GM23338 (cell line): ENCODE results near the gene XPR1. TPM values are rescaled to one million over a fixed set of nuclear protein-coding genes. Genes with fewer than 3 reads are reported as not detected.

Experiments
- ATAC-seq: fragments of 200-7000 bp; cut with Tn5 transposase; 3 replicates; pipeline ENCODE4 v1.9.1; 2020
- DNase-seq: peaks from one replicate; pipeline ENCODE4 v3.0.0-alpha.2; 2015; ENCODE audit warnings: low spot score
- H2AFZ ChIP-seq: fragments of 200-600 bp; sonication (generic); 2 replicates; pipeline ENCODE4 v1.8.0; 2016; ENCODE audit warnings: antibody characterized with exemption, mild to moderate bottlenecking, moderate library complexity
- H3F3A ChIP-seq: fragments of 200-600 bp; sonication (generic); replicated peaks from 2 replicates; pipeline ENCODE4 v1.8.0; 2017; ENCODE audit warnings: antibody characterized with exemption, mixed run types, low read depth
- H3K27ac ChIP-seq: fragments of 200-600 bp; sonication (generic); 2 replicates; pipeline ENCODE4 v1.6.1; 2016; ENCODE audit warnings: low read depth
- H3K27me3 ChIP-seq: fragments of 200-600 bp; sonication (generic); 2 replicates; pipeline ENCODE4 v1.8.0; 2016; ENCODE audit warnings: mild to moderate bottlenecking, mixed run types, moderate library complexity; ENCODE audit not compliant: insufficient read depth
- H3K36me3 ChIP-seq: fragments of 200-600 bp; sonication (generic); 2 replicates; pipeline ENCODE4 v1.8.0; 2016; ENCODE audit warnings: mild to moderate bottlenecking; ENCODE audit not compliant: insufficient read depth
- H3K4me1 ChIP-seq: fragments of 200-600 bp; sonication (generic); 2 replicates; pipeline ENCODE4 v1.8.0; 2016; ENCODE audit warnings: mild to moderate bottlenecking, moderate library complexity; ENCODE audit not compliant: insufficient read depth
- H3K4me2 ChIP-seq: fragments of 200-600 bp; sonication (generic); 2 replicates; pipeline ENCODE4 v1.7.1; 2017; ENCODE audit warnings: mixed run types
- H3K4me3 ChIP-seq: fragments of 200-600 bp; sonication (generic); 2 replicates; pipeline ENCODE4 v1.6.1; 2016; ENCODE audit warnings: mixed run types
- H3K79me2 ChIP-seq: fragments of 200-600 bp; sonication (generic); replicated peaks from 2 replicates; pipeline ENCODE4 v1.8.0; 2017; ENCODE audit warnings: mild to moderate bottlenecking; ENCODE audit not compliant: insufficient read depth
- H3K9me2 ChIP-seq: fragments of 200-600 bp; sonication (generic); 2 replicates; pipeline ENCODE4 v1.8.0; 2017; ENCODE audit not compliant: insufficient read depth
- H4K20me1 ChIP-seq: fragments of 200-600 bp; sonication (generic); replicated peaks from 2 replicates; pipeline ENCODE4 v1.8.0; 2017; ENCODE audit warnings: mild to moderate bottlenecking; ENCODE audit not compliant: insufficient read depth
- H3K27ac Mint-ChIP-seq: 2 replicates; pipeline ENCODE4 v1.8.0; 2020; ENCODE audit warnings: inconsistent platforms, mild to moderate bottlenecking, moderate library complexity, mixed read lengths
- H3K27me3 Mint-ChIP-seq: 3 replicates; pipeline ENCODE4 v1.8.0; 2022; ENCODE audit warnings: low read depth, mild to moderate bottlenecking, moderate library complexity, mixed read lengths, inconsistent platforms; ENCODE audit not compliant: insufficient read depth, poor library complexity
- H3K36me3 Mint-ChIP-seq: 3 replicates; pipeline ENCODE4 v1.8.0; 2021; ENCODE audit warnings: low read depth, mild to moderate bottlenecking, inconsistent platforms, moderate library complexity, mixed read lengths
- H3K4me1 Mint-ChIP-seq: 3 replicates; pipeline ENCODE4 v1.8.0; 2020; ENCODE audit warnings: mild to moderate bottlenecking, inconsistent platforms, mixed read lengths
- H3K4me3 Mint-ChIP-seq: 3 replicates; pipeline ENCODE4 v1.8.0; 2021; ENCODE audit warnings: moderate library complexity, mild to moderate bottlenecking, inconsistent platforms, mixed read lengths
- H3K9me3 Mint-ChIP-seq: 3 replicates; pipeline ENCODE4 v1.8.0; 2020; ENCODE audit warnings: moderate library complexity, mild to moderate bottlenecking, inconsistent platforms, mixed read lengths
- CREB1 ChIP-seq: fragments of 250-450 bp; sonication (Bioruptor Pico); IDR thresholded peaks from 2 replicates; pipeline ENCODE4 v1.5.0; 2020; ENCODE audit warnings: low read depth, mild to moderate bottlenecking, moderate library complexity
- EZH2 ChIP-seq: fragments of 200-600 bp; sonication (generic); IDR thresholded peaks from one replicate; pipeline ENCODE4 v1.8.0; 2017; ENCODE audit warnings: antibody characterized with exemption, mild to moderate bottlenecking, low read depth; ENCODE audit not compliant: unreplicated experiment
- EZH2phosphoT487 ChIP-seq: fragments of 200-600 bp; sonication (generic); IDR thresholded peaks from one replicate; pipeline ENCODE4 v1.8.1; 2018; ENCODE audit warnings: antibody characterized with exemption; ENCODE audit not compliant: unreplicated experiment
- JUNB ChIP-seq: IDR thresholded peaks from one replicate; pipeline ENCODE4 v1.6.1; 2016; ENCODE audit warnings: antibody characterized with exemption; ENCODE audit not compliant: unreplicated experiment
- NANOG ChIP-seq: IDR thresholded peaks from 2 replicates; pipeline ENCODE4 v1.6.1; 2016; ENCODE audit warnings: antibody characterized with exemption, borderline replicate concordance
- POLR2AphosphoS5 ChIP-seq: IDR thresholded peaks from 2 replicates; pipeline ENCODE4 v1.6.1; 2016; ENCODE audit warnings: antibody characterized with exemption, low read depth
- REST ChIP-seq: IDR thresholded peaks from one replicate; pipeline ENCODE4 v1.6.1; 2018; ENCODE audit warnings: antibody characterized with exemption; ENCODE audit not compliant: unreplicated experiment
- STAT1 ChIP-seq: IDR thresholded peaks from one replicate; pipeline ENCODE4 v1.6.1; 2016; ENCODE audit warnings: antibody characterized with exemption; ENCODE audit not compliant: unreplicated experiment
- ZNF114 ChIP-seq: fragments of 250-450 bp; sonication (Bioruptor Pico); IDR thresholded peaks from 2 replicates; pipeline ENCODE4 v1.5.0; 2020; ENCODE audit warnings: mild to moderate bottlenecking, moderate library complexity
- ZNF331 ChIP-seq: fragments of 250-450 bp; sonication (Bioruptor Pico); IDR thresholded peaks from 2 replicates; pipeline ENCODE4 v1.5.0; 2020; ENCODE audit warnings: low read depth, mild to moderate bottlenecking, moderate library complexity
- polyA plus RNA-seq: library from polyadenylated mRNA; unstranded; fragments of >200 nt; fragmentation: Nextera tagmentation; extraction: Ambion mirVana; gene quantifications from 2 replicates; pipeline ENCODE4 v1.2.1, GENCODE V29; 2016
- total RNA-seq: library from RNA; depleted of rRNA; stranded (reverse); fragments of >200 nt; shearing (Covaris generic); gene quantifications from 2 replicates; pipeline ENCODE4 v1.2.3, GENCODE V29; 2014
- TF ChIP-seq, protein P1 (sequence below): fragments of 250-450 bp; sonication (Bioruptor Pico); IDR thresholded peaks from 2 replicates; pipeline ENCODE4 v1.5.0; 2020; ENCODE audit warnings: mild to moderate bottlenecking, moderate library complexity

Gene XPR1
- total and polyA plus RNA-seq, 2 experiments from 2014 or later = 9.3 to 38.1 TPM

DNA sequence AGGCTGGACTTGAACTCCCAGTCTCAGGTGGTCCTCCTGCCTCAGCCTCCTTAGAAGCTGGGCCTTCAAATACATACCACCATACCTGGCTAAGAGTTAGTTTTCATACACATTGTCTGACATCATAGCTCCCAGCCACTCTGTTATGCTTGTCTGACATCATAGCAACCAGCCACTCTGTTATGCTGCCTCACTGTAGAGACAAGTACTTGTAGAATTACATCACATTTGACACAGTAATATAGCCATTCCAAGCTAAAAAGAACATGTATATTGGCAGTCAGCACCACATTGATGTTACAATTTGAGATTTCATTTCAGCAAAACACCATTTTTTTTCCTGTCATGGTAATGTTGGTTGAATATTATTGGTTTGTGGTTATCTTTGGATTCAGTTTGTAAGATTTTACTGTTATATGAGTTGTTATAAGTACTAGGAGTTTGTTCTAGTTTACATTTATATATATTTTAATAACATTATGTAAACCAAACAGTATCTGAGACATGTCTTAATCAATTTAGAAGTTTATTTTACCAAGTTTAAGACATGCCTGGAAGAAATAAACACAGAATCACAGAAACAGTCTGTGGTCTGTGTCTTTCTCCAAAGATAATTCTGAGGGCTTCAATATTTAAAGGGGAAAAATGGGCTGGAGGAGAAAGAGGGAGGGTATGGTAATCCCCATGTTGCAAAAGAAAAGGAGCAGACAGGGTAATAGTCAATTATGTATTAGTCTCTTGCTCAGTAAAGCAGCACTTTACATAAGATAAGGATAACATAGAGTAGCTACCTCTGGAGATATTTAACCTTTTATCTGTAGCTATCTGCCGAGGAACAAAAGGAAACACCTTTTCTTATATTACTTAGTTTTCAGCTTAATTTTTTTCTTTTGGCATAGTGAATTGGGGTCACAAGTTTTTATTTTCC is 43.0 kb downstream of the XPR1 start:
- H3K4me3 Mint-ChIP-seq = no peak overlapping the region
- Histone ChIP-seq H3K27me3 (no peaks in the 10 kb centered on the region), H3K36me3 (no peaks in the 10 kb centered on the region), H3K9me2 (no peaks in the 10 kb centered on the region), H3F3A (no peaks in the 10 kb centered on the region), H2AFZ (no peak overlapping the region), H4K20me1 (0 out of 2 replicates have a peak, but pooled peaks cover 3% of the 10 kb centered on the region), H3K4me2 (0 out of 2 replicates have a peak overlapping the region, but pooled peaks have one; percentile 2), H3K79me2 (peaks cover 66% of the 10 kb centered on the region), H3K4me1 (peaks cover 14% of the 10 kb centered on the region), H3K4me3 (no peak overlapping the region), H3K27ac (no peak overlapping the region)
- TF ChIP-seq, protein P1, sequence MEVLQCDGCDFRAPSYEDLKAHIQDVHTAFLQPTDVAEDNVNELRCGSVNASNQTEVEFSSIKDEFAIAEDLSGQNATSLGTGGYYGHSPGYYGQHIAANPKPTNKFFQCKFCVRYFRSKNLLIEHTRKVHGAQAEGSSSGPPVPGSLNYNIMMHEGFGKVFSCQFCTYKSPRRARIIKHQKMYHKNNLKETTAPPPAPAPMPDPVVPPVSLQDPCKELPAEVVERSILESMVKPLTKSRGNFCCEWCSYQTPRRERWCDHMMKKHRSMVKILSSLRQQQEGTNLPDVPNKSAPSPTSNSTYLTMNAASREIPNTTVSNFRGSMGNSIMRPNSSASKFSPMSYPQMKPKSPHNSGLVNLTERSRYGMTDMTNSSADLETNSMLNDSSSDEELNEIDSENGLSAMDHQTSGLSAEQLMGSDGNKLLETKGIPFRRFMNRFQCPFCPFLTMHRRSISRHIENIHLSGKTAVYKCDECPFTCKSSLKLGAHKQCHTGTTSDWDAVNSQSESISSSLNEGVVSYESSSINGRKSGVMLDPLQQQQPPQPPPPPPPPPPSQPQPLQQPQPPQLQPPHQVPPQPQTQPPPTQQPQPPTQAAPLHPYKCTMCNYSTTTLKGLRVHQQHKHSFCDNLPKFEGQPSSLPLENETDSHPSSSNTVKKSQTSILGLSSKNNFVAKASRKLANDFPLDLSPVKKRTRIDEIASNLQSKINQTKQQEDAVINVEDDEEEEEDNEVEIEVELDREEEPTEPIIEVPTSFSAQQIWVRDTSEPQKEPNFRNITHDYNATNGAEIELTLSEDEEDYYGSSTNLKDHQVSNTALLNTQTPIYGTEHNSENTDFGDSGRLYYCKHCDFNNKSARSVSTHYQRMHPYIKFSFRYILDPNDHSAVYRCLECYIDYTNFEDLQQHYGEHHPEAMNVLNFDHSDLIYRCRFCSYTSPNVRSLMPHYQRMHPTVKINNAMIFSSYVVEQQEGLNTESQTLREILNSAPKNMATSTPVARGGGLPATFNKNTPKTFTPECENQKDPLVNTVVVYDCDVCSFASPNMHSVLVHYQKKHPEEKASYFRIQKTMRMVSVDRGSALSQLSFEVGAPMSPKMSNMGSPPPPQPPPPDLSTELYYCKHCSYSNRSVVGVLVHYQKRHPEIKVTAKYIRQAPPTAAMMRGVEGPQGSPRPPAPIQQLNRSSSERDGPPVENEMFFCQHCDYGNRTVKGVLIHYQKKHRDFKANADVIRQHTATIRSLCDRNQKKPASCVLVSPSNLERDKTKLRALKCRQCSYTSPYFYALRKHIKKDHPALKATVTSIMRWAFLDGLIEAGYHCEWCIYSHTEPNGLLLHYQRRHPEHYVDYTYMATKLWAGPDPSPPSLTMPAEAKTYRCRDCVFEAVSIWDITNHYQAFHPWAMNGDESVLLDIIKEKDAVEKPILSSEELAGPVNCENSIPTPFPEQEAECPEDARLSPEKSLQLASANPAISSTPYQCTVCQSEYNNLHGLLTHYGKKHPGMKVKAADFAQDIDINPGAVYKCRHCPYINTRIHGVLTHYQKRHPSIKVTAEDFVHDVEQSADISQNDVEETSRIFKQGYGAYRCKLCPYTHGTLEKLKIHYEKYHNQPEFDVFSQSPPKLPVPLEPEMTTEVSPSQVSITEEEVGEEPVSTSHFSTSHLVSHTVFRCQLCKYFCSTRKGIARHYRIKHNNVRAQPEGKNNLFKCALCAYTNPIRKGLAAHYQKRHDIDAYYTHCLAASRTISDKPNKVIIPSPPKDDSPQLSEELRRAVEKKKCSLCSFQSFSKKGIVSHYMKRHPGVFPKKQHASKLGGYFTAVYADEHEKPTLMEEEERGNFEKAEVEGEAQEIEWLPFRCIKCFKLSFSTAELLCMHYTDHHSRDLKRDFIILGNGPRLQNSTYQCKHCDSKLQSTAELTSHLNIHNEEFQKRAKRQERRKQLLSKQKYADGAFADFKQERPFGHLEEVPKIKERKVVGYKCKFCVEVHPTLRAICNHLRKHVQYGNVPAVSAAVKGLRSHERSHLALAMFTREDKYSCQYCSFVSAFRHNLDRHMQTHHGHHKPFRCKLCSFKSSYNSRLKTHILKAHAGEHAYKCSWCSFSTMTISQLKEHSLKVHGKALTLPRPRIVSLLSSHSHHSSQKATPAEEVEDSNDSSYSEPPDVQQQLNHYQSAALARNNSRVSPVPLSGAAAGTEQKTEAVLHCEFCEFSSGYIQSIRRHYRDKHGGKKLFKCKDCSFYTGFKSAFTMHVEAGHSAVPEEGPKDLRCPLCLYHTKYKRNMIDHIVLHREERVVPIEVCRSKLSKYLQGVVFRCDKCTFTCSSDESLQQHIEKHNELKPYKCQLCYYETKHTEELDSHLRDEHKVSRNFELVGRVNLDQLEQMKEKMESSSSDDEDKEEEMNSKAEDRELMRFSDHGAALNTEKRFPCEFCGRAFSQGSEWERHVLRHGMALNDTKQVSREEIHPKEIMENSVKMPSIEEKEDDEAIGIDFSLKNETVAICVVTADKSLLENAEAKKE = no peak
- peaks cover 15% of the 10 kb centered on the region for H3K4me1 Mint-ChIP-seq
- ATAC-seq (no peak; the same call in 2 of the 3 replicates), DNase-seq (no peak)
- peaks cover 4% of the 10 kb centered on the region; the same call in 2 of the 3 replicates for H3K9me3 Mint-ChIP-seq
- 0 out of 2 replicates have a peak overlapping the region, but pooled peaks have one; percentile 3 for H3K27ac Mint-ChIP-seq
- peaks cover 11% of the 10 kb centered on the region; the same call in 2 of the 3 replicates for H3K36me3 Mint-ChIP-seq
- H3K27me3 Mint-ChIP-seq = no peaks in the 10 kb centered on the region

DNA sequence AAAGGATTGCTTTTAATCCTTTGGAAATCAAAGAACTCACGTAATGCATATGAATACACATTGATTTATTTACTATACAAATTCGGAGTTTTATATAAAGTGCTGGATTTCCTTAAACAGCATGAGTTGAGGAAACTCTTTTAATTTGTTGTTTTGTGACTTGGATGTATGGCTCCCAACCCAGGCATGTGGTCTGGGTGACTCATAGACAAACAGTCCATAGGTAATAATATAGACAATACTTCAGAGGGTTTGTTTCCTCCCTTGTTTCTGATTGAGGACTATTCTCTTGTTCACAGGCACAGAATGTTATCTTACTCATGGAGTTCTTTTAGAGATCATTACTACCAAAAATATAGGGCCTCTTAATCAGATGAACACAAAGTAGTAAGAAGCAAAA is 43.8 kb downstream of the XPR1 start:
- Histone ChIP-seq H3F3A (no peaks in the 10 kb centered on the region), H3K36me3 (no peaks in the 10 kb centered on the region), H4K20me1 (0 out of 2 replicates have a peak, but pooled peaks cover 3% of the 10 kb centered on the region), H3K4me1 (peaks cover 14% of the 10 kb centered on the region), H3K9me2 (no peaks in the 10 kb centered on the region), H3K27me3 (no peaks in the 10 kb centered on the region), H3K27ac (no peak overlapping the region), H2AFZ (no peak overlapping the region), H3K4me3 (no peak overlapping the region), H3K4me2 (0 out of 2 replicates have a peak overlapping the region, but pooled peaks have one; percentile 2), H3K79me2 (peaks cover 60% of the 10 kb centered on the region)
- H3K36me3 Mint-ChIP-seq = peaks cover 6% of the 10 kb centered on the region; the same call in 2 of the 3 replicates
- H3K27me3 Mint-ChIP-seq = no peaks in the 10 kb centered on the region
- no peak overlapping the region for H3K4me3 Mint-ChIP-seq
- DNase-seq = no peak
- H3K4me1 Mint-ChIP-seq = peaks cover 15% of the 10 kb centered on the region
- ATAC-seq = no peak; the same call in 2 of the 3 replicates
- peak overlapping the region; percentile 60; the same call in 1 of the 2 replicates for H3K27ac Mint-ChIP-seq
- no peaks in the 10 kb centered on the region; the same call in 1 of the 3 replicates for H3K9me3 Mint-ChIP-seq
- TF ChIP-seq EZH2phosphoT487 (no peak), EZH2 (no peak), NANOG (no peak), STAT1 (no peak), POLR2AphosphoS5 (no peak), REST (no peak), ZNF114 (CRISPR knock-in tag) (no peak), CREB1 (CRISPR knock-in tag) (no peak), JUNB (no peak), ZNF331 (CRISPR knock-in tag) (no peak)
